MM.1S (cell line): ENCODE data around the gene TMEM19.

Experiments used
- DNase-seq: peaks from one replicate; pipeline ENCODE4 v3.0.0-alpha.2; 2015
- H2AFZ ChIP-seq: fragments of 300-600 bp; sonication (generic); 2 replicates; pipeline ENCODE4 v1.6.0; 2016; ENCODE audit warnings: antibody characterized with exemption, low read length
- H3F3A ChIP-seq: fragments of 300-600 bp; sonication (generic); 2 replicates; pipeline ENCODE4 v1.6.1; 2016; ENCODE audit warnings: mild to moderate bottlenecking, antibody characterized with exemption, low read length, moderate library complexity, mixed read lengths; ENCODE audit not compliant: insufficient read depth
- H3K27ac ChIP-seq: fragments of 300-600 bp; sonication (generic); 2 replicates; pipeline ENCODE4 v1.5.1; 2016; ENCODE audit warnings: mild to moderate bottlenecking, low read length
- H3K27me3 ChIP-seq: fragments of 300-600 bp; sonication (generic); replicated peaks from 2 replicates; pipeline ENCODE4 v1.6.0; 2016; ENCODE audit warnings: low read length; ENCODE audit not compliant: insufficient read depth
- H3K36me3 ChIP-seq: fragments of 300-600 bp; sonication (generic); replicated peaks from 2 replicates; pipeline ENCODE4 v1.6.1; 2016; ENCODE audit warnings: mild to moderate bottlenecking, low read length, mixed read lengths; ENCODE audit not compliant: insufficient read depth
- H3K4me1 ChIP-seq: fragments of 300-600 bp; sonication (generic); 2 replicates; pipeline ENCODE4 v1.6.1; 2016; ENCODE audit warnings: low read length, mixed read lengths
- H3K4me2 ChIP-seq: fragments of 300-600 bp; sonication (generic); 2 replicates; pipeline ENCODE4 v1.6.0; 2016; ENCODE audit warnings: low read depth, low read length
- H3K4me3 ChIP-seq: fragments of 300-600 bp; sonication (generic); 2 replicates; pipeline ENCODE4 v1.5.1; 2016; ENCODE audit warnings: low read length, mixed read lengths
- H3K79me2 ChIP-seq: fragments of 300-600 bp; sonication (generic); 2 replicates; pipeline ENCODE4 v1.6.1; 2016; ENCODE audit warnings: mixed run types, low read length, mixed read lengths
- H3K9ac ChIP-seq: fragments of 300-600 bp; sonication (generic); 2 replicates; pipeline ENCODE4 v1.6.1; 2016; ENCODE audit warnings: low read length, mixed read lengths
- H3K9me2 ChIP-seq: fragments of 300-600 bp; sonication (generic); replicated peaks from 2 replicates; pipeline ENCODE4 v1.6.1; 2016; ENCODE audit warnings: mild to moderate bottlenecking, low read length, mixed read lengths; ENCODE audit not compliant: insufficient read depth
- H3K9me3 ChIP-seq: fragments of 300-600 bp; sonication (generic); replicated peaks from 2 replicates; pipeline ENCODE4 v1.6.1; 2016; ENCODE audit warnings: mild to moderate bottlenecking, low read length, mixed read lengths; ENCODE audit not compliant: insufficient read depth
- H4K20me1 ChIP-seq: fragments of 300-600 bp; sonication (generic); 2 replicates; pipeline ENCODE4 v1.6.1; 2016; ENCODE audit warnings: mild to moderate bottlenecking, low read length, moderate library complexity, mixed read lengths; ENCODE audit not compliant: insufficient read depth
- EZH2 ChIP-seq: fragments of 300-600 bp; sonication (generic); optimal IDR thresholded peaks from 2 replicates; pipeline ENCODE3; 2017; ENCODE audit warnings: low read depth, mild to moderate bottlenecking, antibody characterized with exemption, low read length, mixed read lengths
- EZH2phosphoT487 ChIP-seq: fragments of 300-600 bp; sonication (generic); IDR thresholded peaks from 2 replicates; pipeline ENCODE4 v1.6.1; 2018; ENCODE audit warnings: antibody characterized with exemption, low read length
- TF ChIP-seq, protein P1 (sequence below): fragments of 300-600 bp; sonication (generic); IDR thresholded peaks from 2 replicates; pipeline ENCODE4 v1.5.1; 2016; ENCODE audit warnings: antibody characterized with exemption, low read length, mixed read lengths

TMEM19 gene

DNA sequence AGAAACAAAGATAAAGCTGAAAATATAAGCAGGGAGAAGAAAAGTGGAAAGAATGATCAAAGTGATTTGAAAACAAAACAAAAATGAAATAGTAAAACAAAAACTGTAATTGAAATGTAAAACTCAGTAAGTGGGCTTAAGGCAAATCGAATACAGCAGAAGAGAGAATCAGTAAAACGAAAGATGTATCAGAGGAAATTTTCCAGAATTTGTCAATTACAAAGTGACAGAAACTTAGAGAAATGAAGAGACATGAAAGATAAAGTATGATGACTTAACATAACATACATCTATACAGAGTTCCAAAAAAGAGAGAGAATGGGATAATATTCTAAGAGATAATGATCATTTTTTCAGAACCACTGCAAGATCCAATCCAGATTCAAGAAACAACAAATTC, 32.7 kb upstream of the TMEM19 start:
- DNase-seq, result no peak
- Histone ChIP-seq H3K4me2 (no peak overlapping the region), H3K27ac (no peak overlapping the region), H3K4me1 (no peaks in the 10 kb centered on the region), H3K4me3 (no peak overlapping the region), H2AFZ (no peak overlapping the region), H3K27me3 (no peaks in the 10 kb centered on the region), H3F3A (no peaks in the 10 kb centered on the region), H3K36me3 (peaks cover 10% of the 10 kb centered on the region; the same call in 1 of the 2 replicates), H4K20me1 (peaks cover 5% of the 10 kb centered on the region; the same call in 1 of the 2 replicates), H3K9me2 (no peaks in the 10 kb centered on the region), H3K9ac (no peak overlapping the region), H3K79me2 (peaks cover 87% of the 10 kb centered on the region), H3K9me3 (no peaks in the 10 kb centered on the region)
- TF ChIP-seq, protein P1, sequence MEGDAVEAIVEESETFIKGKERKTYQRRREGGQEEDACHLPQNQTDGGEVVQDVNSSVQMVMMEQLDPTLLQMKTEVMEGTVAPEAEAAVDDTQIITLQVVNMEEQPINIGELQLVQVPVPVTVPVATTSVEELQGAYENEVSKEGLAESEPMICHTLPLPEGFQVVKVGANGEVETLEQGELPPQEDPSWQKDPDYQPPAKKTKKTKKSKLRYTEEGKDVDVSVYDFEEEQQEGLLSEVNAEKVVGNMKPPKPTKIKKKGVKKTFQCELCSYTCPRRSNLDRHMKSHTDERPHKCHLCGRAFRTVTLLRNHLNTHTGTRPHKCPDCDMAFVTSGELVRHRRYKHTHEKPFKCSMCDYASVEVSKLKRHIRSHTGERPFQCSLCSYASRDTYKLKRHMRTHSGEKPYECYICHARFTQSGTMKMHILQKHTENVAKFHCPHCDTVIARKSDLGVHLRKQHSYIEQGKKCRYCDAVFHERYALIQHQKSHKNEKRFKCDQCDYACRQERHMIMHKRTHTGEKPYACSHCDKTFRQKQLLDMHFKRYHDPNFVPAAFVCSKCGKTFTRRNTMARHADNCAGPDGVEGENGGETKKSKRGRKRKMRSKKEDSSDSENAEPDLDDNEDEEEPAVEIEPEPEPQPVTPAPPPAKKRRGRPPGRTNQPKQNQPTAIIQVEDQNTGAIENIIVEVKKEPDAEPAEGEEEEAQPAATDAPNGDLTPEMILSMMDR, result no peak
- no peak for TF ChIP-seq EZH2phosphoT487

DNA sequence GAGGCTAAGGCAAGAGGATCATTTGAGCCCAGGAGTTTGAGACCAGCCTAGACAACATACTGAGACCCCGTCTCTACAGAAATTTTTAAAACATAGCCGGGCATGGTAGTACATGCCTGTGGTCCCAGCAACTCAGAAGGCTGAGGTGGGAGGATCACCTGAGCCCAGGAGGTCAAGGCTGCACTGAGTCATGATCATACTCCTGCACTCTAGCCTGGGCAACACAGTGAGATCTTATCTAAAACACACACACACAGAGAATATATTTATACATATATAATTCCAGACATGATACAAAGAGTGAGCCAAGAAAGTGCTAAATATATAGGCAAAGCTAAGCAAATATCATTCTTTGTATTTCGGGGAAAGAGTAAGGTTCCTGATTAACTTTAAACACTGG, 31.7 kb upstream of the TMEM19 start:
- Histone ChIP-seq H3K4me2 (no peak overlapping the region), H3K4me1 (no peaks in the 10 kb centered on the region), H3F3A (no peaks in the 10 kb centered on the region), H3K4me3 (no peak overlapping the region), H2AFZ (no peak overlapping the region), H4K20me1 (peaks cover 5% of the 10 kb centered on the region; the same call in 1 of the 2 replicates), H3K36me3 (peaks cover 15% of the 10 kb centered on the region; the same call in 1 of the 2 replicates), H3K79me2 (peaks cover 89% of the 10 kb centered on the region), H3K9ac (no peak overlapping the region), H3K9me3 (no peaks in the 10 kb centered on the region), H3K27me3 (no peaks in the 10 kb centered on the region), H3K9me2 (no peaks in the 10 kb centered on the region), H3K27ac (no peak overlapping the region)
- TF ChIP-seq EZH2phosphoT487 (no peak), EZH2 (no peak)
- TF ChIP-seq, protein P1, result no peak
- DNase-seq, result no peak

DNA sequence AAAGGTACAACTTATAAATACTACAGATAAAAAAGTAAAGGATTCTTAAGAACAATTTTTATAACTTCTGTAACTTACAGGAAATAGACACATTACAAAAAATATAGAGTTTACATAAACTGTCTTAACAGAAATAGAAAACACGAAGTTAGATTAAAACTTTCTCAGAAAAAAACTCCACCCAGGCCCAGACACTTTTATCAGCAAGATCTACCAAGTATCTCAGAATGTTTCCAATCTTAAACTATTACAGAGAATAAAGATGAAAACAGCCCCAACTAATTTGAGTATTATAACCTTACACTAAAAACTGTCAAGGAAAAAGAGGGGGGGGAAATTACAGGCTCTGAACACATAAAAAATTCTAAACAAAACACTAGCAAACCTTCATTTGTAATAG, 30.4 kb upstream of the TMEM19 start:
- DNase-seq, result no peak
- Histone ChIP-seq H4K20me1 (peaks cover 5% of the 10 kb centered on the region; the same call in 1 of the 2 replicates), H3K27ac (no peak overlapping the region), H3K27me3 (no peaks in the 10 kb centered on the region), H3K4me1 (no peaks in the 10 kb centered on the region), H3K9me3 (no peaks in the 10 kb centered on the region), H3K4me3 (no peak overlapping the region), H2AFZ (no peak overlapping the region), H3K9me2 (no peaks in the 10 kb centered on the region), H3K4me2 (no peak overlapping the region), H3K9ac (no peak overlapping the region), H3F3A (no peaks in the 10 kb centered on the region), H3K79me2 (peaks cover 92% of the 10 kb centered on the region), H3K36me3 (peaks cover 20% of the 10 kb centered on the region; the same call in 1 of the 2 replicates)
- TF ChIP-seq EZH2phosphoT487, result no peak
- TF ChIP-seq, protein P1, result no peak
- no peak for TF ChIP-seq EZH2
